GM23248 (cell line): ENCODE results near the gene PTPRN2.

Source experiments
- EZH2 ChIP-seq: fragments of 200-600 bp; sonication (generic); IDR thresholded peaks from 2 replicates; pipeline ENCODE4 v1.6.1; 2018; ENCODE audit warnings: antibody characterized with exemption, mild to moderate bottlenecking; ENCODE audit not compliant: insufficient read depth, poor library complexity, severe bottlenecking
- EZH2phosphoT487 ChIP-seq: fragments of 200-600 bp; sonication (generic); IDR thresholded peaks from 2 replicates; pipeline ENCODE4 v1.6.1; 2018; ENCODE audit warnings: antibody characterized with exemption, moderate library complexity, mild to moderate bottlenecking, low read depth; ENCODE audit not compliant: insufficient read depth

DNA sequence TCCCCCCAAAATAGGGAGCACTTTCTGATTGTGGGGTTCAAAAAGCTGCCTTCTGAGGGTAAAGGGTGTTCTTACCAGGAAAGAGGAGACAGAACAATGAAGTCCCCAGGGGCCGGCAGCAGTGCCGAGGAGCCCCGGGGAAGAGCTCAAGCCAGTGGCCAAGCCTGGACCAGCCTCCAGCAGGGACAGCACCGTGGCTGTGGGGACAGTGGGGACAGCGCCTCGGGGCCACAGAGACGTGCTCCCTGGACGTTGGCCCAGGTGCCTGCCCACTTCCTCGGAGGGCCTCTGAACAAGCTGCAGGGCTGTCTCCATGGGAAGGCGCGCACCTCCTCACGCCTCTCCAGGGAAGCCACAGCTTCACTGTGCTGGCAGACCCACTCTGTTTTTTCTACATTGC is 312.6 kb downstream of the PTPRN2 start:
- TF ChIP-seq EZH2 = no peak
- TF ChIP-seq EZH2phosphoT487 = no peak
